HG02678 (cell line): Measurements from ENCODE around the gene HK1.

Source experiments
- ATAC-seq: cut with Tn5 transposase; IDR thresholded peaks from one replicate; pipeline ENCODE4 v1.9.1; 2021; ENCODE audit warnings: mild to moderate bottlenecking, moderate library complexity; ENCODE audit not compliant: unreplicated experiment

The HK1 gene

GRCh38 chr10:69345402-69345801, 67.1 kb downstream of the HK1 start:
- no peak for ATAC-seq

- no peak for ATAC-seq
Measured at GRCh38 chr10:69345890-69346474, 67.7 kb downstream of the HK1 start.

DNA sequence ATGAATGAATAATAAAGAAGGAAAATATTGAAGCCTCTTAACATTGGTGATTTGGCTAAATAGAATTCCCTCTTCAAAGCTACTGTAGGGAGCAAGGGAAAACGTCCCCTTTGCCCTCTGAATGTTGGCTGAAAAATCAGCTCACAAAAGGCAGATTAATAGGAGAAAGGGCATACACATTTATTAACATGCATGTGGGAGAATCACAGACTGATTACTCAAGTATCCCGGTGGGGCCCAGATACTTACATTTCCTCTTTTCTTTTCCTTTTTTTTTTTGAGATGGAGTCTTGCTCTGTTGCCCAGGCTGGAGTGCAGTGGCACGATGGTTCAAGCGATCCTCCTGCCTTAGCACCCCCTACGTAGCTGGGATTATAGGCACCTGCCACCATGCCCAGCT, 68.5 kb downstream of the HK1 start:
- ATAC-seq, result no peak

- no peak for ATAC-seq
Measured at GRCh38 chr10:69348816-69349541, 70.7 kb downstream of the HK1 start.

DNA sequence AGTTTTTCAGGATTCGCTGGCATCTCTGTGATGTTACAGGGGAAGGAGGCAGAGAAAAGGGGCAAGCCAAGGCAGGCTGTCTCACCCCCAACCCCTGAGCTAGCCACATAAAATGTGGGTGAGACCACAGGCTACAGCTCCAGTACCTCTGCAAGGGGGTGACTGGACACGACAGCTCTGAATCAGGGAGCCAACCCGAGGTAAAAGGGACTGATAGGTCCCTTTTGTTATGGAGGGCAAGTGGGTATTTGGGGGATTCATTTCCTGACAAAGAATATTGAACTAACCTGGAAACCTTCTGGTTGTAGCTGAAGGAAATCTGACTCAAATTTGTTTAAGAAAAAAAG, 71.2 kb downstream of the HK1 start:
- no peak for ATAC-seq

DNA sequence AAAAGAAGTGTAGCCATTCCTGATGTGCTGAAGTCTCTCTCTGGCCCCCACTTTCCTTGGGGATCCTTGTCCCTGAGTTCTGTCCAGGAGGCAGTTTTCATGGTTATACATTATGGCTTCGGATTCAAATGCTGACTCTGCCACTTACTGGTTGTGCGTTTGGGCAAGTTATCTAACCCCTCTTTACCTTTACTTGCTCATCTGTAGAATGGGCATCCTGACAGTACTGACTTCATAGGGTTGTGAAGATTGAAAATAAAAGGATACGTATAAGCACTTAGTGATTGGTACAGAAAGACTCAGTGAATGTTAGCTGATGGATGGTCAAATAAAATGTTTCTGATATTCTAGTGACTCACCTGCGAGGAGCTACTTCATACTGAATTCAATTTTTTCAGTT, 73.3 kb downstream of the HK1 start:
- no peak for ATAC-seq

DNA sequence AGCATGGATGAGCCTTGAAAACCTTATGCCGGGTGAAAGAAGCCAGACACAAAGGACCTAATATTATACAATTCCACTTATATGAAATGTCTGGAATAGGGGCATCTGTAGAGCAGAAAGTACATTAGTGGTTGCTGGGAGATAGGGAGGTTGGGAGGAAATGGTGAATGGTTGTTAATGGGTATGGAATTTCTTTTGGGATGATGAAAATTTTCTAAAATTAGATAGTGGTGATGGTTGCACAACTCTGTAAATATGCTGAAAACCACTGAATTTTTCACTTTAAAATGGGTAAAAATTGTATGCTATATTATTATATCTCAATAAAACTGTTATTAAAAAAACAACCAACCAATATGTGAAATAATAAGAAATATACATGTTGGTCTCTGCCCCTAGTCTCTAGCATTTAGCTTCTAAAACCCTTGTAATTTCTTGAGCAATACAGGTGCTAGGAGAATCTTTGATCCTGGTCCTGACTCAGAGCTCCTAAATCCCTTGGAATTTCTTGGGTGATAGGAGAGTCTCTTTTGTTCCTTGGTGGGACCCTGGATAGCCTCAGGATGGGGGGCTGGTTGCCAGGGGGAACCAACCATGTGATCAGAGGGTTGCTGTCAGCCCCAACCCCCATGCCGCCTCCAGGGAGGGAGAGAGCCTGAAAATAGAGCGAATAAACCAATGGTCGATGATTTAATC, 74.4 kb downstream of the HK1 start:
- no peak for ATAC-seq

DNA sequence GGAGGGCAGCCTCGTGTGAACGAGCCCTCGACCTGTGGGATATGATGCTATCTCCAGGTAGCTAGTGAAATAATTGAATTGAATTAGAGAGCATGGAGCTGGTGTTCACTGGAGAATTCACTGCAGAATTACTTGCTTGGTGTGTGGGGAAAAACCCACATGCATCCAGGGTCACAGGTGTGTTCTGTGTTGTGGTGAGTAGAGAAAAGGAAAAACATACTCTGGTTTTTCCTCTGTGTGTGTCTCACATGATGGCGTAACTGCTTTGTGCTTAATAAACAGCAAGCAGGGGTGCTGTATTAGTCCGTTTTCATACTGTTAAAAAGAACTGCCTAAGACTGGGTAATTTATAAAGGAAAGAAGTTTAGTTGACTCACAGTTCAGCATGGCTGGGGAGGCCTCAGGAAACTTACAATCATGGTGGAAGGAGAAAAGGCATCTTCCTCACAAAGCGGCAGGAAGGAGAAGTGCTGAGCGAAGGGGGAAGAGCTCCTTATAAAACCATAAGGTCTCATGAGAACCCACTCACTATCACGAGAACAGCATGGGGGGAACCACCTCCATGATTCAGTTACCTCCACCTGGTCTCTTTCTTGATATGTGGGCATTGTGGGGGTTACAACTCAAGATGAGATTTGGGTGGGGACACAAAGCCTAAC, 75.8 kb downstream of the HK1 start:
- ATAC-seq, result no peak

- ATAC-seq, result no peak
Measured at GRCh38 chr10:69356187-69356586, 77.9 kb downstream of the HK1 start.

GRCh38 chr10:69358148-69358795, 80.0 kb downstream of the HK1 start:
- ATAC-seq, result no peak

DNA sequence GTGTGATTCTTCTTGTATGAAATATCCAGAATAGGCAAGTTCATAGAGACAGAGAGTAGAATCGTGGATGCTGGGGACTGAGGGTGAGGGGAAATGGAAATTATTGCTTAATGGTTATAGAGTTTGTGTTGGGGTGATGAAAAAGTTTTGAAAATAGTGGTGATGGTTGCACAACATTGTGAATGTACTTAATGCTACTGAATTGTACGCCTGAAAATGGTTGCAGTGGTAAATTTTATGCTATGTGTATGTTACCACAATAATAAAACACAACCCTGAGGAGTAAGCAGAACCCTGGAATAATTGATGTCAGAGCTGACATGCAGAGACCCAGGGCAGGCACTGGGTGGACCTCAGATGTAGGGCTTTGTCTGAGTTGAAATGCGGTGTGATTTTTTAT, 80.9 kb downstream of the HK1 start:
- ATAC-seq, result no peak

GRCh38 chr10:69359594-69359993, 81.3 kb downstream of the HK1 start:
- no peak for ATAC-seq

- no peak for ATAC-seq
Measured at GRCh38 chr10:69360485-69361302, 82.4 kb downstream of the HK1 start.

- no peak for ATAC-seq
Measured at GRCh38 chr10:69361303-69361614, 83.0 kb downstream of the HK1 start.

DNA sequence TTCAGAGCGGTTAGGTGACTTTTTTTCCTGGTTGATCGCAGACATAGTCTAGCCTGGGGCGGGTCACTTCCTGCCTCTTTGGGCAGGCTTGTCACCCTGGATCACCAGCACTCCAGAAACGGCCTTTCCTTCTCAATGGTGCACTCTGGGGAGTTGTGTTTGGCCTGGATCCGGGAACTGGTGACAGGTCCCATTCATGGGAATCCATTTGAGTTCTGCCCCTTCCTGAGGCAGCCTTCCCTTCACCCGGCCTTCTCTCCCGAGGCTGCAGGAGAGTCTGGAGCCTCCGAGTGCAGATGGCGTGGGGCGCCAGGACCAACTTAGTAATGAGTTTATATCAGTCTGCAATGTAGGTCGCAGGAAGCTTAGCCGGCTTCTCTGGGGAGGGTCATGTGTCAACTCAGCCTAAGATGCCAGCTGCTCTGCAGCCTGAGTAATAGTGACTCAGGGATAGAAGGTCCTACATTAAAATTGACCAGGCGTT, 84.2 kb downstream of the HK1 start:
- ATAC-seq, result no peak

DNA sequence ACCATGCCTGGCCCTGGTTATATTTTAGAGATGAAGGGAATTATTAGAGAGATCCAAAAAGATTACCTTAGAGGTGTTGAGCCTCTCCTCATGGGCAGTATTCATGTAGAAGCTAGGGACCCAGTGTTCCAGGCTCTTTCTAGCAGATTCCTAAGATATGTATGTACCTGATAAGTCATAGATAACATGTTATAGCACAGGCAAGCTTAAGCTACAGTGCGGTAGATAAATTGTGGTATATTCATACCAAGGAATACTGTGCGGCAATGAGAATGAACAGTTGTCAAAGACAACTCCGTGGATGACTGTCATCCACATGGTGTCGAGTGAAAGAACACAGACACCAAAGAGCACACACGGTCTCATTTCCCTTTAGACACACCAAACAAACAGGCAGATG, 85.4 kb downstream of the HK1 start:
- ATAC-seq, result no peak

DNA sequence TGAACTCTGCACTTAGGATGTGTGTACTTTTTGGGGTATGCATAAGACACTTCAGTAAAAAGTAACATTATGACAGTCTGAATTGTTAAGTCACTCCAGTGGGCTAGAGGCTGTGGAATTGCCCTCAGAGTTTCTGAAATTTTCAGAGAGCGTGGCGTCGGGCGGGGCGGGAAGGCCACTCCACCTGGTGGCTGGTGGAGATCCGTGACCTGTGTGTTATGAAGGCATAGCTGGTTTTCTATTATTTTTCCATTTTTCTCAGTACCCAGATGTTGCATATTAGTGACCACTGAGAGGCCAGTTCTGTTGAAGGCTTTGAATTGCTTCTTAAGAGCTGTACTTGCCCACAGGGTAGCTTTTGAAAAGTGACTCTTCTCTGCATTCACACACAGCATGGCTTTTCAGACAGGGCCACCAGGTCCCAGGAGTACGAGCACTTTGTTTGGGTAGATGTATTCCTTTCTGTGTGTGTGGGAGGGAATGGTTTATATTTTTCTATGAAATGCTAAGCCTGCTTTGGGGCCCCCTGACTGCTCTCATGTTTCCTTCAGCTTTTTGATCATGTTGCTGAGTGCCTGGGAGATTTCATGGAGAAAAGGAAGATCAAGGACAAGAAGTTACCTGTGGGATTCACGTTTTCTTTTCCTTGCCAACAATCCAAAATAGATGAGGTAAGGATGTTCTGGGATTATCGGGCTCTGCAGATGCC, 86.1 kb downstream of the HK1 start:
- ATAC-seq, result no peak

DNA sequence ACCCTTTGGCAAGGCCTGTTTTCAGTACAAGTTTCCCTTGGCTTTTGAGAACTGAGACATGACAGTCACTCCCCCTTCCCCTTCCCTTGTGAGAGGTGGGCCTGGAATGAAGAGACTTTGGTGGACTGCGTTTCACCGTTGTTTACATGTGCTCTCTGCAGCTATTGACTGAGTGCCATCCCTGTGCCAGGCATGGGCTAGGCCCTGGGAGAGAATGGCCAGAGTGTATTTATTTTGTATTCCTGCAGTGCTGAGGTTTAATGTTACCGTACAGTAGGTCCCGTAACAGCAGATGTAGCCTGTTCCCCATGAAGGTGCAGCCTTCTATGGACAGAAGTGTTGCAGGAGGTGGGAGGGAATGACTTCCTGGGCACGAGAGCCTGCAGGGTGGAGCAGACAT, 88.4 kb downstream of the HK1 start:
- no peak for ATAC-seq

DNA sequence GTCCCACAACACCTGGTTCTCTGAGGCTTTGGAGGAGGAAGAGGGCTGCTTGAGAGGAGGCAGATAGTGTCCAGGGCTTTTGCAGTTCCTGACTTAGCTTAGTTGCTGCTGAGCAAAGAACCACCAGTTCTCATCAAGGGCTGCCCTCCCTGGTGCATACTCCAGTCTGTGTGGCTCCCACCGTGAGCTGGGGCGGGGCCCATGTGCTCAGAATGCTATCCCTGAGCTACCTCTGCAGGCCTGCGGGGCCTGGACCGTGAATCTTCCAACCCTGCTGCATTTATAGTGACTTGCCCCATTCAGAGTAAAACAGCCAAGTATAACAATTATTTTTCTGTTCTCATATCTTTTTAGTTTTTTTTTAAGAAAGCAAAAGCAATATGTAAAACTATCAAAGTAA, 89.2 kb downstream of the HK1 start:
- no peak for ATAC-seq
